GM18505 (cell line): ENCODE results near the gene ZNF319.
"Not testable (repeated sequence)": the region's sequence is repeated elsewhere in the genome, so short reads cannot be mapped to it uniquely, and the experiment has no call there.

Experiments
- ATAC-seq: cut with Tn5 transposase; IDR thresholded peaks from one replicate; pipeline ENCODE4 v1.9.1; 2021; ENCODE audit not compliant: unreplicated experiment
- POLR2A ChIP-seq: IDR thresholded peaks from 4 replicates; pipeline ENCODE4 v1.6.1; 2011; ENCODE audit warnings: borderline replicate concordance; ENCODE audit not compliant: insufficient read depth, insufficient read length; ENCODE audit errors: extremely low read depth

Gene ZNF319

GRCh38 chr16:57993438-57993837 lies 7.0 kb downstream of the ZNF319 start:
- no peak for ATAC-seq
- no peak for TF ChIP-seq POLR2A

- TF ChIP-seq POLR2A = no peak
- no peak for ATAC-seq
Observed at GRCh38 chr16:57992084-57992483, 8.4 kb downstream of the ZNF319 start.

- TF ChIP-seq POLR2A = no peak
- no peak for ATAC-seq
Observed at GRCh38 chr16:57991551-57992059, 8.9 kb downstream of the ZNF319 start.

GRCh38 chr16:57988929-57989328 lies 11.5 kb downstream of the ZNF319 start:
- ATAC-seq = no peak
- TF ChIP-seq POLR2A = no peak

- ATAC-seq = no peak
- no peak for TF ChIP-seq POLR2A
Observed at GRCh38 chr16:57987441-57988177, 12.9 kb downstream of the ZNF319 start.

- TF ChIP-seq POLR2A = no peak
- ATAC-seq = no peak
Observed at GRCh38 chr16:57986196-57986595, 14.3 kb downstream of the ZNF319 start.

GRCh38 chr16:57985204-57986181 lies 15.0 kb downstream of the ZNF319 start:
- no peak for ATAC-seq

GRCh38 chr16:57984443-57985203 lies 15.8 kb downstream of the ZNF319 start:
- ATAC-seq = peak; percentile 77
- TF ChIP-seq POLR2A = no peak

More at GRCh38 chr16:57985204-57986181, 15.0 kb downstream of the ZNF319 start:
- TF ChIP-seq POLR2A = no peak

- TF ChIP-seq POLR2A = no peak
- ATAC-seq = no peak
Observed at GRCh38 chr16:57982385-57982784, 18.1 kb downstream of the ZNF319 start.

- no peak for ATAC-seq
- TF ChIP-seq POLR2A = no peak
Observed at GRCh38 chr16:57981636-57982035, 18.8 kb downstream of the ZNF319 start.

GRCh38 chr16:57979006-57979585 lies 21.4 kb downstream of the ZNF319 start:
- TF ChIP-seq POLR2A = no peak
- no peak for ATAC-seq

GRCh38 chr16:57978070-57978465 lies 22.4 kb downstream of the ZNF319 start:
- ATAC-seq = not testable (repeated sequence)
